NCI-H128 (cell line): ENCODE measurements around the gene UBLCP1.
"Not testable (repeated sequence)": the region's sequence is repeated elsewhere in the genome, so short reads cannot be mapped to it uniquely, and the experiment has no call there.

Source experiments
- DNase-seq: peaks from one replicate; lab custom pipeline; 2025; ENCODE audit not compliant: unreplicated experiment; lab: John Stamatoyannopoulos, UW

The UBLCP1 gene

GRCh38 chr5:159249158-159249557, 13.9 kb upstream of the UBLCP1 start:
- DNase-seq = no peak

GRCh38 chr5:159252195-159252594, 10.9 kb upstream of the UBLCP1 start:
- DNase-seq = no peak

- no peak for DNase-seq
Observed at GRCh38 chr5:159257007-159257406, 6.1 kb upstream of the UBLCP1 start.

- no peak for DNase-seq
Observed at GRCh38 chr5:159257629-159258283, 5.3 kb upstream of the UBLCP1 start.

- no peak for DNase-seq
Observed at GRCh38 chr5:159258361-159258760, 4.7 kb upstream of the UBLCP1 start.

- DNase-seq = not testable (repeated sequence)
Observed at GRCh38 chr5:159260212-159260611, 2.9 kb upstream of the UBLCP1 start.

GRCh38 chr5:159262472-159262858, 625 bp upstream of the UBLCP1 start:
- DNase-seq = no peak

GRCh38 chr5:159263569-159263905, 447 bp downstream of the UBLCP1 start:
- DNase-seq = no peak

GRCh38 chr5:159266764-159267163, 3.7 kb downstream of the UBLCP1 start:
- not testable (repeated sequence) for DNase-seq

GRCh38 chr5:159269723-159270122, 6.6 kb downstream of the UBLCP1 start:
- no peak for DNase-seq

GRCh38 chr5:159273923-159274322, 10.8 kb downstream of the UBLCP1 start:
- no peak for DNase-seq

GRCh38 chr5:159274676-159275075, 11.6 kb downstream of the UBLCP1 start:
- no peak for DNase-seq

- no peak for DNase-seq
Observed at GRCh38 chr5:159286420-159287035, 23.4 kb downstream of the UBLCP1 start.

GRCh38 chr5:159290741-159291140, 27.7 kb downstream of the UBLCP1 start:
- no peak for DNase-seq

- DNase-seq = no peak
Observed at GRCh38 chr5:159294921-159295320, 31.8 kb downstream of the UBLCP1 start.

GRCh38 chr5:159297300-159297699, 34.2 kb downstream of the UBLCP1 start:
- DNase-seq = not testable (repeated sequence)

GRCh38 chr5:159301466-159301865, 38.4 kb downstream of the UBLCP1 start:
- DNase-seq = no peak

GRCh38 chr5:159301929-159302860, 39.1 kb downstream of the UBLCP1 start:
- not testable (repeated sequence) for DNase-seq

- DNase-seq = no peak
Observed at GRCh38 chr5:159303286-159303685, 40.2 kb downstream of the UBLCP1 start.

GRCh38 chr5:159304961-159305595, 42.0 kb downstream of the UBLCP1 start:
- DNase-seq = no peak

GRCh38 chr5:159309689-159310433, 46.8 kb downstream of the UBLCP1 start:
- DNase-seq = no peak
